ENCODE measurements around the gene SHFL.

DNA sequence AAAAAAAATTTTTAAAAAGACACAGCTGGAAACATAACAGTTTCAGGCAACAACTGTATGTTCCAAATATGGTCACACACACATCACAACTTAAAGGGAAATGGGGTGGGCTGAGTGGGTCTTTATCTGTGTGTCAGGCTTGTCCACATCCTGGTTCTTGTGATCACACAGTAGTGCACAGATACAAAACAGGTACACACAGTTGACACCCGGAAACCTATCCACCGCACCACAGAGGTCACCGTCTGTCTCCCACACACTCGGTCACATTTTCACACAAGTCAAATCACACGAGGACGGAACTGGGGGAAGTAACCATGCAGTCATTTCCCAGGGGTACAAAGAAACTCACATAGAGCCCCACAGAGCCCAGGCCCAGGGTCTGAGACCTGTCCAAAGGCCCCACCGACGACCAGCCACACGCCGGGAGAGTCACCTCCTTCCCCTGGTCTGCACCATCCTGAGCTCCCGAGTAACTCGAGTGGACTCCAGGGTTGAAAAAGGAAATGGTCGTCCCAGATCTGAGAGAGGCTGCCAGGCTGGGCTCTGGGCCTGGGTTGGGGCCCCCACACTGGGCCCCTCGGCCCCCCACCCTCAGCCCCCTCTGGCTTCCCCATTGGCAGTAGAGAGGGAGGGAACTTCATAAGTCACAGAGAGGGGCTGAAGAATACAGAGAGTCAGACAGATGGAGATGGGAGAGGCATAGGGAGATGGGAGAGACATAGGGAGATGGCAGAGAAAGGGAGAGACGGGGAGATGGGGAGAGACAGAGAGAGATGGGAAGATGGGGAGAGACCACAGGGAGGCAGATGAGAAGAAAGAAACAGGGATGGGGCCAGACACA is 18.8 kb downstream of the SHFL start:
- TF ChIP-seq EP300 (IDR thresholded peaks at IDR 0.05) = no peak
- TF ChIP-seq CTCF (IDR thresholded peaks at IDR 0.05) = no peak
- TF ChIP-seq POLR2AphosphoS5 (IDR thresholded peaks at IDR 0.05) = no peak
- no peak for TF ChIP-seq POLR2A (IDR thresholded peaks at IDR 0.05)

All from gastroesophageal sphincter (tissue), 3 donors.